Stimulated activated CD8-positive, alpha-beta memory T cell treated with anti-CD3 and anti-CD28 coated beads, Interleukin-12 subunit alpha, Interleukin-12 subunit beta, amount 100 ng/mL, for 1 hour (primary cell): ENCODE results near the gene MFAP3.
"Not testable (repeated sequence)": the region's sequence is repeated elsewhere in the genome, so short reads cannot be mapped to it uniquely, and the experiment has no call there.

ENCODE experiments used
- DNase-seq: peaks from one replicate; pipeline ENCODE4 v3.0.0-alpha.2; 2020; ENCODE audit warnings: low read depth

MFAP3 gene

DNA sequence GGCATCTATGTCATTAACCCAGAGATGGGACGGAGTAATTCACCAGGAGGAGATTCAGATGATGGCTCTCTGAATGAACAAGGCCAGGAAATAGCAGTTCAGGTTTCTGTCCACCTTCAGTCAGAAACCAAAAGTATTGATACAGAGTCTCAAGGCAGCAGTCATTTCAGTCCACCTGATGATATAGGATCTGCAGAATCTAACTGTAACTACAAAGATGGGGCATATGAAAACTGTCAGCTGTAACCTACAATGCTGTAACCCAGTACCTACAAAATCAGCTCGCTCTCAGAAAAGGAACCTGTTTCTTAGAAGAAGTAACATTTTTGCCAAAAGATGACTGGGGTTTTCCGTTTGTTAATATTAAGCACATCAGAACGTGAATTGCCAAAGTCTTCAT lies 14.7 kb downstream of the MFAP3 start:
- DNase-seq, result no peak

DNA sequence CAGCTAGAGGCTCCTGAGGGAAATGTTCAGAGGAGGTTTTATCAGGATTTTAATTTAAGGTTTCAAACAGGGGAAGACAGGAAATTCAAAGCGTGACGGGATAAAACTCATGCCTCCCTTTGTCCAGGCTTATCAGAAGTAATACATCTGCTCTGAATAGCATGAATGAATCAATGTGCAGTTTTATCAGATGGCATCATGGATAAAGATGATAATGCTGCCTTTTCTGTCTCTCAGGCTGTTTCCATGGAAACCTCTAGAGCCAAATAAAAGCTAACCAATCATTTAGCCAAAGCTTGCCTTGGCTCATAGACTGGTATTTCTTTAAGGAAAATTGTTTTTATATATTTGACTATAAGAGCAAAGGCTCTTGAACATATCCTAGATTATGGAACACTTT lies 16.4 kb downstream of the MFAP3 start:
- DNase-seq, result no peak

DNA sequence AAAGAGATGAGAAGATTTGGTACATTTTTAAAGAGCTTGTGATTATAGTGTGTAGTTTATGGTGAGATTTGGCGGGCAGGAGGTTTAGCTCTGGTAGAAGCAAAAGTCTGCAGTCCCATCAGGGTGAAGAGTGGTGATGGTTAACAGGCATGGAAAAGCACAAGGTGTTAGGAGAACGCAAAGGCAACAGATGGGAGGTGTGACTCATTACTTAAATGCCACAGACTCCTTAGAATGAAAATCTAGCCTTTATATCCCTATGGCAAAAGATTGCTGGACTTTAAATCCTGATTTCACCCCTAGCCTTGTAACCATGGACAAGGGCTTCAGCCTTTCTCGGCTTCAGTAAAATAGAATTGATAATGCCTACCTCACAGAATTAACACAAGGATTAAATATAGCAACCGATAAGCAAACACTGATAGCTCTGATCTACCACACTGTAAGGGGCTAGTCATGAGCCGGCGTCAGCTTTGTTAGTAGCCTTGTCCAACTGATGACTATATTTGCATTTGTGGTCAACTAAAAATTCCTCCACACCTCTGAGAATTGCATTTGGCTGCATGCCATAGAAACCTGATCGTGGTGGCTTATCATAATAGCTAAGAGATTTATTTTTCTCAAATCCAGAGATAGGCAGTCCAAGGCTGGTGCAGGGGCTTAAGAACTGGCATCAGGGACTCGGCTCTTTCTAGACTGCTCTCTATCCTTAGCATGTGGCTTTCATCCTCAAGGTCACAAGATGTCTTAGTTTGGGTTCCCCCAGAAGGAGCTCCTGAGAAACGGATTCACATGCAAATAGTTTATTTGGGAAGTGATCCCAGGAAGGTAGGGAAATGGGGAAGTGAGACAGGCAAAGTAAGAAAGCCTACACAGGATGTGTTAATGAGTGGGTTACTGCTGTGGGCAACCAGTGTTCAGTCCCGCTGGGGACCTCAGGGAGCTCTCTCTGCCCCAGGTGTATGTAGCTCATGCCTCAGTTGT lies 19.6 kb downstream of the MFAP3 start:
- no peak for DNase-seq

DNA sequence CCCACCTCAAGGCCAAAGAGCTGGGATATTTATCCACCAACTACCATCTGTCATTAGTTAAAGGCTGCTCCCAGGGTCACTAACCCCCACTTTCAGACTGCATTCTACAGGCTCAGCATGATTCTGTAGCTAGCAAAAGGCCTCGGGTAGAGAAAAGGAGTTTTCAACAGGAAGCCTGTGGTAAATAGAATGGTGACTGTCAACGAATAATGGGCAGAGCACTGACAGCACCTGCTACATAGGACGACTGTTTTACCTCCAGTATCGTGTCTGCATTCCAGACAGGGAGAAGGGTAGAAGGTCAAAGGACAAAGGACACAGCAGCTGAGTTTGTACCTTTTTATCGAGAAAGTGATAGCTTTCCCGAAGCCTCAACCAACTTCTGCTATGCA lies 20.3 kb downstream of the MFAP3 start:
- DNase-seq, result no peak

DNA sequence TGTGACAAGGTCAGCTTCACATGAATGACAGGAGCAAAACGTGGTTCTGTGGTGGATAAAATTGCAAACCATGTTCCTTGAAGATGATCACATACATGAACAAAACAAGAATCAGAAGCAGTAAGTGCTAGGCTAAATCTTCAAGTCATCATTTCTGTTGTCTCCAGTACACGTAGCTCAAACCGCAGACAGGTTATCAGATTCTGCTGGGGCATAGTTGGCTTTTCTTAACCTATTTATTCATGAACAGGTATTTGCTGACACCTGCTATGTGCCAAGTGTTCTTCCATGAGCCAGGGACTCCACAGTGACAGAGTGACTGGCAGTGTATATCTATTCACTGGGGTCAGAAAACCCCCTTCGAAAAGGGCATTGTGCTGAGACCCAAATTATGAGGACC lies 20.8 kb downstream of the MFAP3 start:
- DNase-seq, result no peak

DNA sequence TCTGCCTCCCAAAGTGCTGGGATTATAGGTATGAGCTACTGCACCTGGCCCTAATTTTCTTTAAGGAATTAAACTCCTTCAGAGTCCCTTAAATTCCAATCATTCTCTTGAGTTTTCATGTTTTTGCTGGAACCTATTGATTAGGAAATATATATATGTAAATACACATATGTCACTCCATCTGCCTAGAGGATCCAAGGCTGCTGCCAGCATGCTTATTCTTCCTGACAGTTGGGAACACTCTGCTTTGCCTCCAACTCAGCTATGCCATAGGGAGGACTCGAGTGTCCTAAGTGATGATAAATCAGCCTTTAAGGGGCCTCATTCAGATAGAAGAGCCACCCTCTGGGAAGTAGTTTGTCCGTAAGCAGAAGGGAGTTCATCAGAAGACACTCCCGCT lies 21.8 kb downstream of the MFAP3 start:
- no peak for DNase-seq

DNA sequence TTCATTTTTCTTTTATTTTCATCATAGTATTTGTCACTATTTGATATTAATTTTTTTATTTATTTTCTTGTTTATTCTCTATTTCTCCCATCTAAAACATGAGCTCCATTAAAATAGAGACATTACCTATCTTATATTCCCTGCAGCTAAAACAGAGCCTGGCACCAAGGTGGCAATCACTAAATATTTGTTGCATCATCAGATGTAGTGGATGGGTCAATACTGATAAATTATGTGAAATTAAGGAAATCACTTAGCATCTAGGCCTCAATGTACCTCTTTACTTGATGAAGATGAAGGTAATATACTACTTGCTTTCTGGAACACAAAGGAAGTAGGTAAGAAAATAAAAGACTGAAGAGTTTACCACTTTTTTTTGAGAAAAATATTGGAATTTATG lies 24.6 kb downstream of the MFAP3 start:
- no peak for DNase-seq

DNA sequence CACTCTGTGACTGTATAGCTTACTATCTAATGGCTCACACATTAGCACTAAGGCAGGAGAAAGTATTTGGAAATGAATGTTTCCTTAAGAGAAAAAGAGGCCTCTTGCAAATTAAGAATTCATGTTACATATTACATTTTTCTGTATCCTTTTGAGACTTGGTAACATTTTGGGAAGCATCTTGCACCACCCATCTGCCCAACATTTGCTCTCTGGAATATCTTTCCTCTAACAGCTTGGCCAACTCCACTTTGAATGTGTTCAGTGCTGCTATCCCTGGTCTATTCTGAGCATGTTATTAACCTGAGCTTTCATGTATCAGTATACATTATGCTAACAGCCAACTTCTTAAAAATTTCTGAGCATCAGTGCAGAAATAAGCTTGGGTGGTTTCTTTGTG lies 27.2 kb downstream of the MFAP3 start:
- no peak for DNase-seq

DNA sequence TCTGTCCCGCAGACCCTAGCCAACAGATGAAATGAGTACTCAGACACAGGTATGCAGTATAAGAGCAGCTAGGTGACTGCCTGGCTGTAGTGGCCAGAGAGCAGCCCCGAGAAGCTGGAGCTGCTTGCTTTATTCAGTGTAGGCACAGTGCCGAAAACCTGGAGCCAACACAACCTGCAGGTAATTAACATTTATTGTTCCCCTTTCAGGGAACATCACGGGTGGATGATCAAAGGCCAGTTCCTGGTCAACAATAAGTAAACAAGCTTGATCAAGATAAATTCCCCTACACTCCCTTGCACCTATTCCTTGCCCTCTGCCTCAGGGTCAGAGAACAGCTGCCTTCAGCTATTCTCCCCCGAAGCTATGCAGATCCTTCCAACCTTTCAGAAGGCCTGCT lies 31.1 kb downstream of the MFAP3 start:
- not testable (repeated sequence) for DNase-seq

DNA sequence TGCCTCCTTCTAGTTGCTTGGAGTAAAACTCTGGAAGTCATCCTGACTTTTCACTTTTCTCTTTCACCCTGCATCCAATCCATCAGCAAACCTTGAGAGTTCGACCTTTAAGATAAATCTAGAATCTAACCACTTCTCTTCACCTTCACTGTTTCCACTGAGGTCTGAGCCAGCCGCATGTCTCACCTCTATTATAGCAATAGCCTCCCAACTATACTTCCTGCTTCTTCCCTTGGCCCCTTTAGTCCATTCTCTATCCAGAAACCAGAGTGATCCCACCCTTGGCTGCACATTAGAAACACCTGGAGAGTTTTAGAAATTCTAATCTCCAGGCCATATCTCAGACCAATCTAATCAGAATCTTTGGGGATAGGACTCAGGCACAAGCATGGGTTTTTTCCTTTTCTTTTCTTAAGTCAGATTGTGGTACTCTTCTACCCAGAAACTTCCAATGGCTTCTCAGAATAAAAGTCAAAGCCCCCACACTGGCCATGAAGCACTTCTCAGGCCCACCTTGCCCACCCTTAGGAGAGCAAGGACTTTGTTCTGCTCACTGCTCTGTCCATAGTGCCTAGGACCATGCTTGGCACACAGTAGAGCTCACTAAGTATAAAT lies 33.1 kb downstream of the MFAP3 start:
- DNase-seq, result no peak

DNA sequence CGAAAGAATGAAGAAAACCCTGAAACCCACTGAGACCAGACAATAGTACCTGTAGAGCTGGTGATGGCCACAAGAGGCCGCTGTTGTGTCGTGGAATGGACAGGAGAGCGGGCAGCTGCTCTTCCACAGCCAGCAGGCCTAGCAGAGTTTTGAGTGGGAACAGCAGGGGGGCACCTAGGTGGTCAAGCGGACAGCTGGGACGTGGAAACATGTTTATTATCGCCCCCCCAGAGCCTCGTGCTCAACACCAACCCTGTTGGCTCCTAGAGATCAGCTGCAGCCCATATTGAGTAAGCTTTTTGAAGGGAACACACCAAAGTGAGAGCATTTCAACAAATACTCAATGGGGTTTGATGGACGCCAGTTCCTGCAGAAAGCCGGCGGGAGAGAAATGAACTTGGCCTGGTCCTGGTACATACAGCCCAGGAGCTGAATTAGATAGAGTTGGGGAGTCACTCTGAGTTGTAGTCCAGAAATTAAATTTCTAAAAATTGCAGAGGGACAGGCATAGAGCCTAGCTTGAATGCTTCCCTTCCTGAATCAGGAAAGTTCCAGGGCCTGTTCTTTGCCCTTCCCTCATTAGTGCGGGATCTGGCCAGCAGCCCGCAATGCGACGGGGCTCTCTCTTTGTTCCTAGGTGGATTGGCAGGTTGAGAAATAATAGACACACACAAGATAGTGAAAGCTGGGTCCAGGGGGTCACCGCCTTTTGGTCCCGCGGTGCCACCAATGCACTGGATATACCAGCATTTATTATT lies 33.8 kb downstream of the MFAP3 start:
- peak; percentile 73 for DNase-seq

DNA sequence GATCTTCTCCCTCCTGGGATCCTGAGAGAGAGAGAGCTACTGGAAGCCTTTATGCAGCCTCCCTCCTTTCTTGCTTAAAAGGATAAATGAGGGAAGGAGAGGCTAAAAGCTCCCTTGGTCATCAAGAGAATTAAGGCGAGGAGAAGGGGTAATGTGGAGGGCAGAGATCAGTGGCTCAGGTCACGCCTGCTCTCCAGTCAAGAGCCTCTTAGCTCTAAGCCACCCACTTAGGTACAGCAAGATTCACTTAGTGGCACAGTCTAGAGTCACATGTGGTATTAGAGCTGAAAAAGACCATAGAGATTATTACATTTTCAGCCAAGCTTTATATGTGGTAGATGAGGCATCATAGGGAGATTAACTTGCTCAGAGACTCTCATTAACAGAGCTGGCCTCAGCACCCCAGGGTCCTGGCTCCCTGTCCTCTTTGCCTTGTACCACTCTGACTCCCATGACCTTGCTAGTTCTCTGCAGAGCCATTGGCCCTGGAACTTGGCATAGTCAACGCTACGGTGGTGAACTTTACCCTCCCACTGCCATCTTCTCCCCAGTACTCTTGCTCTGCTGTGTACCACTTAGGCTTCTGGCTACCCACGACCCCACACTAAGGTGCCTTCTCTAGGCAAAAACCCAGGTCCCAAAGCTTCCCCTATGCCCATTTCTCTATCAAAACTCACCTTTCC lies 37.6 kb downstream of the MFAP3 start:
- no peak for DNase-seq

DNA sequence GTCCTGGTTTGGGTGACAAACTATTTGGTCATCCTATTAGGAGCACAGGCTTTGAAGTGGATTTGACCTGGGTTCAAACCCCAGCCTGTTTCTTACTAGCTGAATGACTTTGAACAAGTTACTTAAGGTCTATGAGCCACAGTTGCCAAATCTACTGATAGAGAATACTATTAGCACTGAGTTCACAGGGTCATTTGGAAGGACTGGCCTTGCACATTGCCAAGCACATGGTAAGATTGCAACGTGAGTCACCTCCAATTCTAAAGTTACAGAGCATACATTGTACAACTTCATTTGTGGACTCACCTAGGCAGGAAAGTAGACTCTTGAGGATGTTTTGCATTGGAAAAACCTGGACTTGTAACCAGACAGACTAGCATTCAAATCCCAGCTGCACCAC lies 38.9 kb downstream of the MFAP3 start:
- no peak for DNase-seq

DNA sequence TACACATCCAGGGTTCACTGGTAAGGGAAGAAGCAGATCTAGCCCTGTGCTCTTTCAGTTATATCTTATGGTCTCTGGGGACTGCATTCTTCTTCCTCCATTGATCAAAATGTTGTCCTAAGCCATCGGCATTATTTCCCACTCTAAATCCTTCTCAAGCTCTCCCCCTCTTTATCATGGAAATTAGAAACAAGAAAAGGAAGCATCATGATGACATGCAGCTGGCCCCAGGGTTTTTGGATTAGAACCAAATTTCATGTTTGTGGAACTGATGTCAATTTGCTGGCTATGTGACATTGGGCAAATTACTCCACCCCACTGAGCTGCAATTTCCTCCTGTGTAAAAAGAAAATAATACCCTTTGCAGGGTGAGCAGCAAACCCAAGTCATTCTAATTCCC lies 39.5 kb downstream of the MFAP3 start:
- DNase-seq, result no peak

DNA sequence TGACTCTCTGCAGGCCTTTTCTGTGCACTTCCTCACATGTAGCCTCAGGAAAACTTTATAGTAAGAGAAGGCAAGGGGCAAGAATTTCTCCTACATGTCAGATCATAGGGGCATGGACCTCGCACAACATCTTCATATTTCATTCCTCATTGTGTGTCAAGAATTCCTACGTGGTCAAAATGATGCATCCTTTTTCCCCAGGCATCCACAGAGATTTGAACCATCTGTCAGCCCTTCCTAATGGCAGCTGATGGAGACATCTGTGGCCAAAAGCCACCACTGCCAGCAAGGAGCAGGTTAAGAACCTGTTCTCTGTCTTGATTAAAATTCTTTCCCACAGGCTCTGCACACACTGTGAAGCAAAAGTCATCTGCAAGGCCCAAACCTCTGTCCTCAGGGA lies 42.5 kb downstream of the MFAP3 start:
- no peak for DNase-seq

DNA sequence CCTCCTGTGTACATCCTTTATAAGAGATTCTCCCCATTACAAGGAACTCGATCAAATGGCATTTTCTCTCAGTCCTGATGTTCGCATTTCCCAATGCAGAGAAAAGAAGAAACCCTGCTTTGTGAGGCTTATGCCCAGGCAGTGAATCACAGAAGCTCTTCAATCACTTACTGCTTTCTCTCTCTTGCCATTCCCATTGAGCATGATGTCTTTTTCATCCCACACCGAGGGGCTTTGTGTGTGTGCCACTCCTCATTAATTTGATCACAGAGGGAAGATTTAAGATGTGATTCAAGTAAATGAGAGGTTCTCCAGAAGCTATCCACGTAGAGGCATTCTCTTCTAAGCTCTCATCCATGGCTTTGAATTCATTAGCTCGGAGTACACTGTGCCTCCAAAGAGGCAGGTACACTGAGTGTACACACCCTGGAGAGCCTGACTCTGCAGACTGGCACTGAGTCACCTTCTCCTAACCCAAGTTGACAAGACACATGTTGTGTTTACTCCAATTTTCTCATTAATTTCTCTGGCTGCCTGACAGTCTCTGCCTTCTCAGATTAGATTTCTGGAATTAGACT lies 45.4 kb downstream of the MFAP3 start:
- DNase-seq, result no peak

DNA sequence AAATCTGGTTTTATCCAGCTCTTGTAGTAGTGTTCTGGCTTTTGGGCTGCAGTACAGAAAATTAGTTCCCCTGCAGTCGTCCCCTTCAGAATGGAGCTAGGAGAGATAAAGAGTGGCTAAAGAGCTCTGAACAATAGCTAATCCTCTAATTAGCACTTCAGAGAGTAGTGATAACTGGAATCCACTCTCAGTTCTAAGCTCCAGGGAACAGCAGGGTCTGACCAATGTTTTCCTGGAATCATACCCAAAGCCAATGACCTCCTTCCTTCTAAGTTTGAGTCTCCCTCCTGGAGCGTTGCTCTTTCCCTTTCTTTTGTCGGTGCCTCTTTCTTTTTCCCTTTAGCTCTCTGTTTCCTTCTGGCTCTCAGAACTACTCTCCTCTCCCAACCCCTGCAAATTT lies 47.4 kb downstream of the MFAP3 start:
- no peak for DNase-seq

DNA sequence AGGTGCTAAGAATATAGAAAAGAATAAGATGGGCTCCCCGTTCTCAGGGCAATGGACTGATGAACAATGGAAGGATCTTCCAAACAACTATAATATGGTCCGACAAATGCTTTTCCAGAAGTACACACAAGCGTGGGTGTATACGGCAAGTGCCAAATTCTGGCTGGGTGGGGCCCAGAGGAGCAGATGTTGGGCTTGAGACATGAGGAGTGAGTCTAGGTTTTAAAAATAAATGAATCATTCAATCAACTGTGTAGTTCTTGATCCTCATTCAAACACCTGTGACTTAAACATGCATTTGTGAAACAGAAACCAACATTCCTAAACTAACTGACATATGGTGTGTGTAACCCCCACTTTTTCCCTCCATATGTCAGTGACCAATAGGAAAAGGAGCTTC lies 47.9 kb downstream of the MFAP3 start:
- no peak for DNase-seq

DNA sequence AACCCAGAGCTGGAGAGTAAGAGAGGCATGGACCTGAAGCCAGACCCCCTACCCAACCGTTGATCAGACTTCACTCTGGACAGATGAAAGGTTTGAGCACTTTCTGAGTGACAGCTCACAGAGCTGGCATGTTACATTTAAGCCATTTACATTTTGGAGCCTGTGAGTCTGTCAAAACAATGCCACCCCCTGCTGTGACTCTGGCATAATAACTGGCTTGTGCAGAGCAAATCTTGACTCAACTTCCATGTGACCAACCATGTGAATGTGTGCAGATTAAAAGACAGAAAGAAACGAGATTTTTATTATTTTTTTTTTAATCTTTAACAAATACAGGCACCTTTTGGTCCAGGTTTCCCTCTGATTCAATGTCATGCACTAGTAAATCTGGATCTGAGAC lies 48.5 kb downstream of the MFAP3 start:
- no peak for DNase-seq

DNA sequence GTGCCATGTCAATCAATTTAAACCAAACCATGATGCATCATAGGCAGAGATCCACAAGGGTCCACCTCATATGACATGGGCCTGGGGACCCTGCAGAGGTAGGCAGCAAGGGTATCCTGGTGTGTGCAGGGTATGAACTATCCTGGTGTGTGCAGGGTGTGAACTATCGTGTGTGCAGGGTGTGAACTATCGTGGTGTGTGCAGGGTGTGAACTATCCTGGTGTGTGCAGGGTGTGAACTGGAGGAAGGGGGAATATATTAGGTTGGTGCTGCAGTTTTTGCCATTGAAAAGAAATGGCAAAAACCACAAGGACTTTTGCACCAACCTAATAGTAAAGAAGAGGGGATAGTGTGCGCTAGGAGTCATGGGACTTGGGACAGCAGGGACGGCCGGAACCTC lies 50.0 kb downstream of the MFAP3 start:
- no peak for DNase-seq

DNA sequence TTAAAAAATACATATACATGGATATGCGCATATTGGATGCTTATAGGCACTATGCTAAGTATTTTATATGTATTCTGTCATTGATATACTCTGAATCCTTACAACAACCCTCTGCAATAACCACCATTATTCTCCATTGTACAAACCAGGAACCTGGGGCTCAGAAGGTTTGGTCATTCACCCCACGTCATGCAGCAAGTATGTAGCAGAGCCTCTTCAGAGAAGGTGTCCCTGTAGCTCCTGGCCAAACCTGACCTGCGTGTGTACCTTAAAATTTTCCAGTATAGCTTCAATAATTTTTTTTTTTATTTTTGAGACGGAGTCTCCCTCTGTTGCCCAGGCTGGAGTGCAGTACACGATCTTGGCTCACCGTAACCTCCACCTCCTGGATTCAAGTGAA lies 51.9 kb downstream of the MFAP3 start:
- DNase-seq, result no peak
